K562 (cell line): ENCODE measurements around the gene DUSP10. TPM values are rescaled to one million over a fixed set of nuclear protein-coding genes. Genes with fewer than 3 reads are reported as not detected.

Source experiments
- ATF4 ChIP-seq: fragments of 450-650 bp; formaldehyde crosslinking; IDR thresholded peaks from 2 replicates; pipeline ENCODE4 v1.4.0; 2022; ENCODE audit warnings: mild to moderate bottlenecking, moderate library complexity
- BRD9 ChIP-seq: fragments of 450-650 bp; IDR thresholded peaks from 2 replicates; pipeline ENCODE4 v1.6.1; 2018; ENCODE audit warnings: low read depth; ENCODE audit not compliant: partially characterized antibody
- CEBPG ChIP-seq, 3 experiments: fragments of 200-800 bp in 1 of 3; sonication (Bioruptor generic) in 1 of 3; sonication (generic) in 1 of 3; formaldehyde crosslinking in 1 of 3; IDR thresholded peaks in 2 of 3; conservative IDR thresholded peaks in 1 of 3; 2 replicates each; pipeline versions ENCODE4 v1.6.1 to v1.8.0; 2016 to 2022; ENCODE audit warnings: missing compliant biosample characterization in 2 of 3, missing genetic modification characterization in 2 of 3, mild to moderate bottlenecking in 1 of 3, missing genetic modification reagents in 1 of 3
- EP400 ChIP-seq: fragments of 450-650 bp; IDR thresholded peaks from 2 replicates; pipeline ENCODE4 v1.6.1; 2017; ENCODE audit warnings: antibody characterized with exemption, mild to moderate bottlenecking, moderate library complexity
- GABPA ChIP-seq: fragments of 200-800 bp; sonication (Bioruptor generic); conservative IDR thresholded peaks from 2 replicates; pipeline ENCODE4 v1.6.1; 2016; ENCODE audit warnings: low read depth, missing genetic modification characterization, missing compliant biosample characterization
- HEY1 ChIP-seq: fragments of 250-450 bp; sonication (Bioruptor Pico); IDR thresholded peaks from 2 replicates; pipeline ENCODE4 v1.5.0; 2020; ENCODE audit warnings: mild to moderate bottlenecking, moderate library complexity, borderline replicate concordance
- KDM2B ChIP-seq: fragments of 250-450 bp; sonication (Bioruptor Pico); IDR thresholded peaks from 2 replicates; pipeline ENCODE4 v1.8.0; 2021; ENCODE audit warnings: mild to moderate bottlenecking, moderate library complexity
- MAFK ChIP-seq: IDR thresholded peaks from 2 replicates; pipeline ENCODE4 v1.6.1; 2011; ENCODE audit warnings: low read length, improper control_type of control experiment
- MAZ ChIP-seq, 2 experiments: fragments of 450-650 bp in 1 of 2; sonication (generic) in 1 of 2; formaldehyde crosslinking; IDR thresholded peaks in 1 of 2; conservative IDR thresholded peaks in 1 of 2; 2 replicates each; pipeline versions ENCODE4 v1.4.0 to v1.5.0; 2020; ENCODE audit warnings: mild to moderate bottlenecking in 1 of 2, missing genetic modification reagents in 1 of 2
- MITF ChIP-seq: IDR thresholded peaks from 2 replicates; pipeline ENCODE4 v1.6.1; 2014; ENCODE audit warnings: antibody characterized with exemption
- MNT ChIP-seq, 2 experiments: fragments of 450-650 bp; conservative IDR thresholded peaks; 2 replicates each; pipeline ENCODE4 v1.6.1; 2017; ENCODE audit warnings: mild to moderate bottlenecking in 2 of 2, moderate library complexity in 2 of 2
- MYBL2 ChIP-seq, 2 experiments: fragments of 450-650 bp in 1 of 2; sonication (generic) in 1 of 2; formaldehyde crosslinking in 1 of 2; IDR thresholded peaks; 2 replicates each; pipeline versions ENCODE4 v1.6.1 to v1.8.1; 2017 to 2022; ENCODE audit warnings: borderline replicate concordance in 1 of 2, inconsistent platforms in 1 of 2, low read depth in 1 of 2, mild to moderate bottlenecking in 1 of 2, missing genetic modification reagents in 1 of 2, moderate library complexity in 1 of 2
- NCOR1 ChIP-seq: fragments of 450-650 bp; IDR thresholded peaks from 2 replicates; pipeline ENCODE4 v1.6.1; 2016; ENCODE audit warnings: mild to moderate bottlenecking, moderate library complexity
- RBM25 ChIP-seq: fragments of 200-400 bp; formaldehyde crosslinking; IDR thresholded peaks from 2 replicates; pipeline ENCODE4 v1.6.1; 2018; ENCODE audit warnings: low read length, low read depth, moderate library complexity; ENCODE audit not compliant: severe bottlenecking
- SMARCC2 ChIP-seq: fragments of 450-650 bp; IDR thresholded peaks from 2 replicates; pipeline ENCODE4 v1.6.1; 2017; ENCODE audit warnings: antibody characterized with exemption, moderate library complexity, mild to moderate bottlenecking, low read depth
- SP1 ChIP-seq: sonication (generic); formaldehyde crosslinking; IDR thresholded peaks from 2 replicates; pipeline ENCODE4 v1.8.1; 2022; ENCODE audit warnings: mild to moderate bottlenecking, missing genetic modification reagents
- TSHZ1 ChIP-seq: fragments of 250-450 bp; sonication (Bioruptor Pico); IDR thresholded peaks from 2 replicates; pipeline ENCODE4 v1.4.0; 2020; ENCODE audit warnings: mild to moderate bottlenecking, moderate library complexity
- ZNF124 ChIP-seq: sonication (generic); formaldehyde crosslinking; IDR thresholded peaks from 2 replicates; pipeline ENCODE4 v1.8.1; 2022; ENCODE audit warnings: missing genetic modification reagents
- ZNF444 ChIP-seq: fragments of 250-450 bp; sonication (Bioruptor Pico); IDR thresholded peaks from 2 replicates; pipeline ENCODE4 v1.4.0; 2020; ENCODE audit warnings: mild to moderate bottlenecking, moderate library complexity
- ZNF445 ChIP-seq: fragments of 250-450 bp; sonication (Bioruptor Pico); IDR thresholded peaks from 2 replicates; pipeline ENCODE4 v1.4.0; 2020; ENCODE audit warnings: low read depth, mild to moderate bottlenecking, moderate library complexity
- ZNF507 ChIP-seq: conservative IDR thresholded peaks from 2 replicates; pipeline ENCODE4 v1.6.1; 2017; ENCODE audit warnings: missing genetic modification characterization, missing compliant biosample characterization
- polyA plus RNA-seq, 8 experiments: library from polyadenylated mRNA; depleted of rRNA in 4 of 8; stranded (reverse) in 5 of 8; unstranded in 3 of 8; fragments of >200 nt; fragmentation: Nextera tagmentation in 2 of 8; fragmentation: Illumina TruSeq in 1 of 8; extraction: Ambion mirVana in 2 of 8; extraction: Trizol in 1 of 8; gene quantifications; 2 replicates each; pipeline versions ENCODE4 v1.2.1 to v1.2.3, GENCODE V29; 2011 to 2014; ENCODE audit warnings: inconsistent platforms in 1 of 8, missing spikeins in 1 of 8
- total RNA-seq, 7 experiments: library from RNA; depleted of rRNA in 6 of 7; stranded (reverse); fragments of >200 nt in 6 of 7; fragmentation: Illumina TruSeq in 2 of 7; extraction: Trizol in 2 of 7; gene quantifications; 2 replicates each; pipeline versions ENCODE4 v1.2.1 to v1.2.3, GENCODE V29; 2011 to 2021; ENCODE audit warnings: low replicate concordance in 1 of 7

The DUSP10 gene
- total and polyA plus RNA-seq, 9 of the 15 experiments (the other 6 are each of a cell fraction or from before 2014, with no cell fraction given), result 1.7 to 8.3 (median 6.1) TPM

- TF ChIP-seq ZNF445 (CRISPR knock-in tag) (no peak), SMARCC2 (peak; percentile 67; the same call in 1 of the 2 replicates), ZNF444 (no peak), TSHZ1 (CRISPR knock-in tag) (no peak), HEY1 (CRISPR knock-in tag) (no peak), MITF (peak; percentile 88), ATF4 (CRISPR knock-in tag) (no peak), SP1 (CRISPR knock-in tag) (no peak), KDM2B (CRISPR knock-in tag) (no peak), EP400 (peak; percentile 31; the same call in 1 of the 2 replicates), MAFK (no peak), MNT (conservative IDR thresholded peaks at IDR 0.05) (peak; percentile 40 to 60; a peak in 2 of 4 replicates), ZNF124 (CRISPR knock-in tag) (no peak), CEBPG (CRISPR knock-in tag; IDR thresholded peaks at IDR 0.05) (peak; percentile 89), CEBPG (tag; conservative IDR thresholded peaks at IDR 0.05 in 1 of 2, IDR thresholded peaks at IDR 0.05 in 1 of 2) (peak; percentile 95 to 96), NCOR1 (peak; percentile 51), GABPA (tag) (no peak), BRD9 (no peak), ZNF507 (tag) (no peak), RBM25 (no peak), MAZ (CRISPR knock-in tag; conservative IDR thresholded peaks at IDR 0.05 in 1 of 2, IDR thresholded peaks at IDR 0.05 in 1 of 2) (peak in 1 of 2 experiments; percentile 53; a peak in 1 of 4 replicates), MYBL2 (IDR thresholded peaks at IDR 0.05; ENCODE audit: low read depth) (no peak), MYBL2 (CRISPR knock-in tag; IDR thresholded peaks at IDR 0.05; ENCODE audit: borderline replicate concordance) (no peak)
Measured at GRCh38 chr1:221667504-221667903, 74.4 kb downstream of the DUSP10 start (continued).
